NCI-H187 treated with DMSO at 0.1 percent for 48 hours (cell line): ENCODE data around the gene WNK2.
"Not testable (repeated sequence)": the region's sequence is repeated elsewhere in the genome, so short reads cannot be mapped to it uniquely, and the experiment has no call there.

ENCODE experiments used
- DNase-seq: peaks from one replicate; lab custom pipeline; 2025; lab: John Stamatoyannopoulos, UW

Gene WNK2

DNA sequence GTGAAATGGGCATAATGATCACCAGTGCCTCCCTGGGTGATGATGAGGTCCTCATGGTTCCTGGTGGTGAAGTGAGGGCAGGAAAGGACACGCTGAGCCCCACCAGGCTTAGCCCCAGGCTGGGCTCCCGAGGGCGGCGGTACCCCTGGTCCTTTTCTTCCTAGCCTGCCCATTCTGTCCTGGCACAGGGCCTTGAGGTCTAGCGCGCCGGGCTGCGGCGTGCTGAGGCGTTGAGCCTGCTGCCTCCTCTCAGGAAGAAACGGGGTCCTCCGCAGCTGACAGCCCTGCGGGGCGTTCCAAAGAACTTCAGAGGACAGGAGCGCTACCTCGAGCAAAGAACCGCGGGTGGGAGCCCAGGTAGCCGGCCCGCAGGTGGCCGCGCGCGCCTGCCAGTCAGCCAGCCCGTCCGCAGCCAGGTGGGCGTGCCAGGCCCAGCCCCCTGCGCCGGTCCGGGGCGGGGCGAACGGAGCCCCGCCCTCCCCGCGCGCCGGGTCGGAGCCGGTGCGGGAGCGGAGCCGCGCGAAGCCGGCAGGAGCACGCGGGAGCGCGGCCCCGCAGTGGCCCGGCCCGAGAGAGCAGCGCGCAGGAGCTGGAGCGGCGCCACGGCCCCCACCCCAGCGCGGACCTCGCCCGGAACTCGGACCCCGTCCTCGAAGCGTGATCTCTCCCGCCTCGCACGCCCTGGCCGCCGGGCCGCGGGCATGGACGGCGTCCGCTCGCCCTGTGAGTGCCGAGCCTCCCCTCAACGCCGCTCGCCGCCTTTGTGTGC, at the start of gene WNK2:
Gene WNK2 (plus strand): TSS at position 477 of the 769 bp plus-strand sequence. CDS start 791 bp downstream, outside the sequence.
- DNase-seq, result no peak

DNA sequence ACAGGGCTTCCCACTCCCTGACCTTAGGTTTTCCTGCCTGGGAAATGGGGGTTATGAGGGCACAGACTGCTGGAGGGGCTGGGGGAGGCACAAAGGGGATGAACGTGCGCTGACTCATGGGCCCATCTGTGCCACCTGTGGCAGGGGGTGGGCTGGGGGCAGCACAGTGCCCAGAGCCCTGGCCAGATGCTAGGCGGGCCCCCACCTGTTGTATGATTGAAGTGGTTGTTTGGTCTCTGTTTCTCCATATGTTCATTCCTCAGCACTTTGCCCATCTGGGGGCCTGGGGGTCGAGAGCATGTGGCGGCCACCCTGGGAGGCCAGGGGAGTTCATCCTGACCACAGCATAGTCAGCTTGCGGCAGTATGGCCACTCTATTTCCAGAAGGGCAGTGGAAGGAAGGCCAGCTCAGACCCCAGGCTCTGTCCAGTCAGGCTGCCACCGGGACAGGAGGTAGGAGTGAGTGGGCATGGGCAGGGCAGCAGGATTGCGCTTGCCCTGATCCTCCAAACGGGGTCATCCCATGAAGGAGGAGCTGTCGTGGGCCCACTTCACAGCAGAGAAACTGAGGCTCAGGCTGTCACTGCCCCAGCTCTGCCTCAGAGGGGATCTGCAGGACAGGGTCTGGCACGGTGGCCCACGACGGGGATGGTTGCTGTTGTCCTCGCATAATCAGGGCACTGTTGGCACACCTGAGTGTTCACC, 49.0 kb upstream of the WNK2 start:
- DNase-seq, result no peak

DNA sequence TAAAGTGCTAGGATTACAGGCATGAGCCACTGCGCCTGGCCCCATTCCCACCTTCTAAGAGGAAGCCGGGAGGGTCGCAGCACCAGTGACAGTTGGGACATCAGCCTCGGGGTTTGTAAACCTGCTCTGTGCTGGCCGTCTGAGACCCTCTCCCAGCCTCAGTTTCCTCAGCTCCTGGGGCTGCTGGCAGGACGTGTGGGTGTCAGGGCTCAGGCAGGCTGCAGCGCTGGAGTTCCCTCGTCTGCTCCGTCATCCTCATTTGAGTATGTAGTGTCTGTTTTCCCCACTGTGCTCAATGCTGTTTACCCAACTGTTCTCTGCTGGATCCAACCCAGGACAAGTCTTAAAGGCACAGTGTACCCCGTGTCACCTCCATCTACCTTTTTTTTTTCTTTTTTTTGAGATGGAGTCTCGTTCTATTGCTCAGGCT, 47.9 kb upstream of the WNK2 start:
- DNase-seq, result no peak

DNA sequence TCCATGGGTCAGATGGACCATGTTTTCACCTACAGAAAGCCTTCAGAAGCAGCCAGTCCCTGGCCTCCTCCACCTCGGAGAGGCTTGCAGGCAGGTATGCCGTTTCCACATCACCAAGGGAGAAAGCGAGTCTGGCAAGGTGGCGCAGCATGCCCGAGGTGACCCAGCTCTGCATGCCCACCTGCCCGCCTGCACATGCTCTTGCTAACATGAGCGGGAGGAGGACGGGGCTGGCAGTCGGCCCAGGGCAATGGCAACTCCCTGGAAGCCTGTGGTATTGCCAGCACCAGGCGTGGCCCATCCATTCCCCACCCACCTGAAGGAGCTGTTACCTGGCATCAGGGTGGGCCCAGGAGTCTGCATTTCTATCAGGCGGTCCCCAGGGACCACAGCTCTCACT, 46.6 kb upstream of the WNK2 start:
- no peak for DNase-seq

DNA sequence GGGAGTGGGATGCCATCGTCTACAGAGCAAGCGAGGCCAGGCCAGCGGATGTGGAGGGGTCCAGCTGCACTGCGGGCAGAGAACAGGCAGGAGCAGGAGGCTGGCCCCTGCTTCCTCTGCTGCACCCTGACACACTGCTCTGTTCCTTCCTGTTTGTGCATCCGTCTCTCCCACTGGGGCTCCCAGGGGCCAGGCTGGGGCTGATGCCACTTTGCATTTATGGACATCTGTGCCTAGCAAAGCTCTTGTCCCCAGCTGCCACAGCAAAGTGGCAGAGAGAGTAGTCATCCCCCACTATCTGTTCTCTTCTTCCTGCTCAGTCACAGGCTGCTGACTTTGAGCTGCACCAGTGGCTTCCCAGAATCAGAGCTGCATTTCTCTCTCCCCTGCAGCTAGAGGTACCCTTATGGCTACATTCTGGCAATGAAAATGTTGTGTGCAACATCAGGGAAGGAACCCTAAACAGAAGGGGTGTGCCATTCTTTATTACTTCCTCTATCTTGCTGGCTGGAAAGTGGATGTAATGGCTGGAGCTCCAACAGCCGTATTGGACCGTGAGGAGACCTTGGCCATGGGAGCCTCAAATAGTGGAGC, 45.7 kb upstream of the WNK2 start:
- DNase-seq, result no peak

DNA sequence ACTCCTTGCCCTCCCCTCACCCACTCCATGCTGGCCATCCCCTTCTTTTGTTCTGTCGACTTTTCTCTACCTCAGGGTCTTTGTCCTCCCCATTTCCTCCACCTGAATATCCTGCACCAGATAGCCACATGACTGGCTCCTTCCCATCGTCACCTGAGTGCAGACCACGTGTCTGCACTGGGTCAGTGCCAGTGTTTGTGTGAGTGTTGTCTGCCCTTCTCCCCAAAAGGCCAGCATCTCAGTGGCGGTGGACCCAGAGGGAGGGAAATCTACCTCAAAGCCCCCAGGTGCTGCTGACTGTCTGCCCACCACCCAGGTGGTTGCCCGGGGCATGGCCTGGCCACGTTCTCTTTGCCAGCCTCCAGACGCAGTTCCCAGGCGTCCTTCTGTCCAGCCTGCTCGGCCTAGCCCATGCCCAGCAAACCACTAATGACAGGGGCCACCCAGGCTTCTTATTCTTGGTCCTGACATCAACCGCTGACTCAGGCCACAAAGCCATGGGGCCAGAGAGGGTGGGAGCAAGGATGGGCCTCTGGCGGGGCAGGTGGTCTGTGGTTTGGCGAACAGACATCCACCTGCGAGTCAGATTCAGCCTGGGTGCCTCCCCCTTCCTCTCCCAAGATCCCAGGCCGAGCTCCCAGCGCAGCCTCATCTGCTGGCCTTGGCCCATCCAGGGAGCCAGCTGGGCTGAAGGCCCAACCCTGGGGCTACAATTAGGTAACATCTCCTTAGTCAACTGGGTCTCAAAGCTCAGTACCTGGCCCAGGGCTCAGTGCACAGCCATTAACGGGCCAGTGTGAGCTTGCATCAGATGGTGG, 44.4 kb upstream of the WNK2 start:
- no peak for DNase-seq

DNA sequence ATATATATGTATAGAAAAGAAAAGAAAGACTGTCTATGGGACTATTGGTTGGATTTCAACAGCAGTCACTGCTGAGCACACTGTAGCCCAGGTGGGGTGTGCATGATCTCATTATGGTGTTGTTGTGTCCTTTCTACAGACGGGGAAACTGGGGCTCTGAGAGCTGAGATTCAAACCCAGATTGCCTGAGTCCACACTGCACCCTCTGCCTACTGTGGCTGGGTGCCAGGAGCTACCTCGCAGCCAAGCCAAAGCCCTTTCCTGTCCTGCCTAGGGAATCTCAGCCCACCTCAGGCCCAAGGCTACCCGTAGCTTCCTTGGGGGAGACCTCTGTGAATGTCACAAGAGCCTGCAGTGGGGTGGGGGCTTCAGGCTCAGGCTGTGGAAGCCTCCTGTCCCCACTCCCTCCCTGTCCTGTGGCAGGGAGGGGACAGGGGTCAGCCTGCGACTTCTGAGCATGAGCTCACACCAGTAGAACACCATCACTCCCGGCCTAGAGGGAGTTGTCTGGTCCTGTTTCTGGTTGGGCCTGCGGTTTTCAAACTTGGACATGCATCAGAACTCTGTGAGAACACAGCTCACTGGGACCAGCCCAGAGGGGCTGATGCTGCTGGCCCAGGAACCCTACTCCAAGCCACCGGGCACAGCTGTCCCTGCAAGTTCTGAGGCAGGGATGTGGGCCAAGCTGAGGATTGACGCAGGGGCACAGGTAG, 42.0 kb upstream of the WNK2 start:
- no peak for DNase-seq

DNA sequence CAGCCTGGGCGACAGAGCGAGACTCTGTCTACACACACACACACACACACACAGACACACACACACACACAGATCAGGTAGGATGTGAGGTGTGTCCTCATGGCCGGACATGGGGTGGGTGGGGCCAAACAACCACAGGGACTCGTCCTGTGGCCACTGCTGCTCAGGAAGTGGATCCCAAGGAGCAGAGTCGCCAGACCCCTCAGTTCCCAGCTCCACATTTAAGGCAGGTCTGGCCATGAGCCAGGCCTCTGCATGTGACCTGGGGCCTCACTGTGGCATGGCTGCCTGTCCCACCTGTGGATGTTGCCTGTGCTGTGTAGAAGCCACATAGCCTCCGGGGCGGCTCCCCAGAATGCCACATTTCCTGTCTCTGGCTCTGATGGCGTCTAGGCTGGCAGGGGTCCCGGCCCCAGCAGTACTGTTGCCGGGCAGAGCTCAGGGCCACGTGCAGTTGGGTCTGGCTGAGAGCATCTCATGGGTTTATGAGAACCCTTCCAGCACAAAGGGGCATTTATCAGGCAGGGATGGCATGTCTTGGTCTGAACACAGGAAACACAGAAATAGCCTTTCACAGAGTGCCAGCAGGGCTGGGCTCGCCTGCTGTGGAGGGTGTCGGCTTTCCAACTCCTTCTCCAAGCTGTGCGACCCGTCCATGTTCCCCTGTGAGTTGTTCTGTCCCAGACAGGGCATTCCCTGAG, 40.0 kb upstream of the WNK2 start:
- DNase-seq, result no peak

DNA sequence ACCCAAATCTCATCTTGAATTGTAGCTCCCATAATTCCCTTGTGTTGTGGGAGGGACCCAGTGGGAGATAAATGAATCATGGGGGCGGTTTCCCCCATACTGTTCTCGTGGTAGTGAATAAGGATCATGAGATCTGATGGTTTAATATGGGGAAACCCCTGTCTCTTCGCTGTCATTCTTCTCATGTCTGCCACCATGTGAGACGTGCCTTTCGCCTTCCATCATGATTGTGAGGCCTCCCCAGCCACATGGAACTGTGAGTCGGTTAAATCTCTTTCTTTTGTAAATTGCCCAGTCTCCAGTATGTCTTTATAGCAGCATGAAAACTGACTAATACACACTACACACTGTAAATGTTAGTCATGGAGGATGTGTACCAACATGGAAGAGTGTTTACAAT, 37.2 kb upstream of the WNK2 start:
- DNase-seq, result not testable (repeated sequence)

DNA sequence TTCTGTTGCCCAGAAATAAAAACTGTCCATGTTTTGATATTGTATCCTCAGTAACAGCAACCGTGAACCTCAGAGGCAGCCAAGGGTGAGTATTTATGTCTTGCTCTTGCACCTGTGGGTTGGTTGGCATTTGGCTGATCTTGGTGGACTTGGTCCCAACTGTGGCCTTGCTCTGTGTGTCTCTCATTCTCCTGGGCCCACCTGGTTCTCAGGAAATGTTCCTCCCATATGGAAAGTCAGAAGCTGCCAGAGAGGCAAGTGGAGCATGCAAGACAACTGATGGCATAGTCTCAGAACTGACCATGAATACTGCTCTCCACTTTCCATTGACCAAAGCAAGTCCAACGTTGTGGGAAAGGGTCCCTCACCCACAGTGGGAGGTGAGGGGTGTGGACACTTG, 36.3 kb upstream of the WNK2 start:
- DNase-seq, result no peak

DNA sequence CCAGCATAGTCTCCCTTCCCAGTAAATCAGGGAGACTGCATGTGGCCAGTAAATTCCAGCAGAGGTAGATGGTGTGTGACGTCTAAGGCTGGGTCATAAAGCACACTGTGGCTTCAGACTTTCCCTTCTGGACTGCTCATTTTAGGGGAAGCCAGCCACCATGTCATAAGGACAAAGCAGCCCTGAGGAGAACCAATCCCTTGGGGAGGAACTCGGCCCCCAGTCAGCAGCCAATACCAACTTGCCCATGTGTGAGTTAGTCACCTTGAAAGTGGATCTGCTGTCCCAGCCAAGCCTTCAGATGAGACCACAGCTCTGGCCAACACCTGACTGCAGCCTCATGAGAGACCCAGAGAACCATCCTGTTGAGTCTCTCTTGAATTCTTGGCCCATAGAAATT, 35.2 kb upstream of the WNK2 start:
- no peak for DNase-seq

DNA sequence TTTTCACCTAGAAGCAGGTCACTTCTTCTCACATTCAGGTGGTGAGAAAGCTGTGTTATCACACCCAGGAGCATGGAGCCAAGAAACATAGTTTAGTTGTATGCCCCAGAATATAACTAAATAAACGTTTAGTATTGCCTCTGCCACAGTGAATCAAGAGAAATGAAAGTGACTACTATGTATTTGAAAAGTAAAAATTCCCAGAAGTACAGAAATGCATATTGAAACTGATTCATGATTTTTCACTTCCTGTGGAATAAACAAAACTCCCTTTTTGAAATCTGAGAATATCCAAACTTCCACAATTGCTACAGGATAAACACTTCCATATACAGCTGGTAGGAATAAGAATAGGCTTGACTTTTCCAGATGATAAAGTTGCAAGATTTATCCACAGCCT, 34.6 kb upstream of the WNK2 start:
- DNase-seq, result no peak

DNA sequence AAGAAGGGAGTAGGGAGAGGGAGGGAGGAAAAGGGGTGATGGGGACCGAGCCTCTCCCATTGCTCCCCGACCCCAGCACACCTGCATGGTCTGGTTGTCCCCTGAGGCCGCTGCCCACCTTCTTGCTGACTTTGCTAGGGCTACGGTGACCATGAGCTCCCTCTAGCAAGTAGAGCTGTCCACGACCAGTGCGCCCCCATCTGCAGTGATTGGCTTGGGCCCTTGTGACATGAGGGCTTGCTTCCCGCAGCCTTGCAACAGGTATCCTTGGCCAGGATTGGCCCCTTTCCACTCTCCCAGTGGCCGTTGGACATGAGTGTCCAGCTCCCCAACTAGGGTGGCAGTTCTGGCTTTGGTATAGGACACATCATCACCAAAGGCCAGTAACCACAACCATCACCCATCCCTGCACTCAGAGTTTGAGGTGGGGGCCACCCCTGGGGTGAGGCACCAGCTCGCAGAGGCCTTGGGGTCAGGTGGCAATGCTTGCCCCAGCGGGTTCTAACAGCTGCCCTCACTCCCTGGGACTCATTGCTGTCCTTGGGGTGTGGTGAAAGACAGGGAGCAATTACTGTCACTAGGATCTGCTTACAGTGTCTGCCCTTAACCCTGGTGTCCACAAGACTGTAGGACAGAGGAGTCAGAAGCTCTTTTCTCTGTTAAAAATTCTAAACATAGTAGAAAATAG, 32.7 kb upstream of the WNK2 start:
- DNase-seq, result no peak

DNA sequence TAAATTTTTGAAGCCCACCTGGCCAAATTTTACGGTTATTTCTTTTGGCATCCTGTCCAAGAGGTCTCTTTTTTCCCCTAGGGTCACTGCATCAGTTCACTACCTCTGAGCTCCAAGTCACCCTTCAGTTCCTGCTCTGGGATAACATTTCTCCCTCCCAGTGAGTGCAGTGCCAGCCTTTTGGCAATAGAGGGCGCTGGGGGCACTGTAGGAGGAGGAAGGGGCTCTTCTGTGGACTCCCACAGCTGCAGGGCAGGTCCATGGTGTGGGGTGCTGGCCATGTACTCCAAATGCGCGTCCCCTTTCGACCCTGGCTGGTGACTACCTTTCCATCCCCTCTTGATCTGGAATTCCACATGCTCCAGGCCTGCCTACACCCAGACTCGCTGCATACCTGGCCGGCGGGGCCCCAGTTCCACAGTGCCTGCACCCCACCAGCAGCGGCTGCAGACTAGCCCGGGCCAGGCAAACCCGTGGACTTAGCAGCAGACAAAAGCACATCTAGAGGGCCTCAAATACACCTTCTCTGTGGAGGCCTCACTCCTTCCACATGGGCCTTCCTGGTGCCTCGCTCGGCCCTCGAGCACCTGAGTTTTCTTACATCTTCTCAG, 29.5 kb upstream of the WNK2 start:
- no peak for DNase-seq

DNA sequence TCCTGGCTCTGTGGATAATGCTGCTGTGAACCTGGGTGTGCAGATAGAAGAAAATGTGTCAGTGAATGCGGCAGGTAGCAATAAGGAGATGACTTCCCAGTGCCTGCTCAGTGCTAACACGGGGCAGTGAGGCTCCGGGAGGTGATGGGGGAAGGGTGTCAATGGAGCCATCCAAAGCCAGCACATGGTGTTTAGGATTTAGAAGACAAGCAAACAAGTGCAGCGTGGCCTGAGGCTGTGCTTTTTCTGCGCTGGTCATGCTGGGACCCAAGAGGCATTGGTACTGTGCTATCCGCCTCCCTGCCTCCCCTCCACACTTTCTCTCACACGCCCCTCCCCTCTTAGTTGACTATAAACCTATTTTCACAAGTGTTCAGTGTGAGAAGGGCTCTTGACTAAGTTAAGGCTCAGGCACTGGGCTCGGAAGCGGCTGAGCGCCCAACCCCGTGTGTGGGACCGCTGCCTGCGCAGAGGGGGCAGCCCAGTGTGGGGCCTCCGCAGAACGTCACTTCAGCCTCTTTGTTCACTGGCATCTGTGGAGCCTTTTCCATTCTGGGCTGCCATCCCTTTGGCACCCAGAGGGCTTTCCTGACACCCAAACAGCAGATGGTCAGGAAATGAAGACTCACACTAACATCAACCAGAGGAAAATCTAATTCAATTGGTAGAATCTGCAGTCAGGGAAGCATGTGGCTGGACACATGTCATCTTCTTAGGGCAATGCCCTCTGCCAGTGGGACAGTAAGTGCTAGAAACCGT, 28.0 kb upstream of the WNK2 start:
- DNase-seq, result no peak

DNA sequence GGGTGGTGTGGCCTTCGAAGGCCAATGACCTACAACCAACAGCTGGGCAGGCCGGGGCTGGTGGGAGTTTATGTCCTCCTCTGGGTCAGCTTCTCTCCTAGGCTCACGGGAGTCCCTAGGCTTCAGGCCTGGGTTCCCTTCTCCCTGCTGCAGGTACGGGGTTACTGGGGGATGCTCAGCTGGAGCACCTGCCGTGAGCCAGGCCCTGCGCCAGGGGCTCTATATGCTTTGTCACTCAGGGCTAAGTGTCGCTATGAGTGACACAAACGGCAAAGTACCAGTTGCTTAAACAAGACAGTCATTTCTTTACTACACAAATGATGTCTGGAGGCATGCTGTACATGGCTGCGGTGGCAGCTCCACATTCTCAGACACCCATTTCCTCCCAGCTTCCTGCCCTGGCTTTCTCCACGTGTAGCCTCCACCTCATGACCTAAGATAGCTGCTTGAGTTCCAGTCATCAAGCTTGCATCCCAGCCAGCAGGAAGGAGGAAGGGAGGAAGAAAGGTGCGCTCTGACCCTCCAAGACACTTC, 27.4 kb upstream of the WNK2 start:
- no peak for DNase-seq

DNA sequence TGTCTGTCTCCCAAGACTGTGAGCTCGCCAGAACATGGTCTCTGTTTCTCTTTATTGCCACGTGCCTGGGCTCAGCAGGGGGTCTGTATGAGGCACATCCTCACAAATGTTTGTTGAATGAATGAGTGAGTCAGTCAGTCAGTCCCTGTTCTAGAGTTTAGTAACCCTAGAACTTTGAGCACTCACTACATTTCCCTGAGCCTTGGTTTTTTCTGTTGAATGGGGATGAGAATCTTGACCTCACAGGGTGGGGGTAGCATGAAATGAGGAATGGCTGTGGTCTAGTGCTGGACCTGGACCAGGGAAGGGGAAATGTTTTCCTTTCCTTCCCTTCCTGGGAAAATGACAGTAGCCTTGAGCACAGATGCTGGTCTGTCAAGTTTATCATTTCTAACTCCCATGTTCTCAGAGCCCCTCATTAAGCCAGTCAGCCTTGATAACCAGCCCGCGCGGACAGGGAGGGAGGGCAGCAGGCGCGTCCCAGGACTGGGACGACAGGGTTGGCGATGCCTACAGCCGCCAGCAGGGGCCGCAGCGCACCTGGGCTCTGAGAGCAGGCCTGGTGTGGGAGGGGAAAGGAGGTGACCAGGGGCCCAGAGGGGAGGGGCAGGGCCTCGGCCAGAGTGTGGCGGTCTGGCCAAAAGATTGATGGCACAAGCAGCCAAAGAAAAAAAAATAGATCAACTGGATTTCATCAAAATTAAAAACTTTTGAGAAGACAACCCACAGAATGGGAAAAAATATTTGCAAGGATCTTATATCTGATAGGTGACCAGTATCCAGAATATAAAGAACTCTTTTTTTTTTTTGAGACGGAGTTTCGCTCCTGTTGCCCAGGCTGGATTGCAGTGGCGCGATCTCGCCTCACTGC, 24.1 kb upstream of the WNK2 start:
- DNase-seq, result no peak
